ENCODE measurements around the gene HOXC11.
A peak's percentile ranks its signal among the peaks of the same experiment; 100 is the strongest.

Gene HOXC11

GRCh38 chr12:53975064-53975471, 2.1 kb downstream of the HOXC11 start:
- DNase-seq, result no peak

- DNase-seq, result no peak
These were observed 2.7 kb downstream of the HOXC11 start for GRCh38 chr12:53975479-53976152.

- no peak for DNase-seq
These were observed 3.4 kb downstream of the HOXC11 start for GRCh38 chr12:53976172-53976822.

GRCh38 chr12:53976823-53977595, 4.1 kb downstream of the HOXC11 start:
- DNase-seq, result no peak

- DNase-seq, result no peak
These were observed 4.9 kb downstream of the HOXC11 start for GRCh38 chr12:53977596-53978445.

GRCh38 chr12:53978477-53979356, 5.8 kb downstream of the HOXC11 start:
- no peak for DNase-seq

GRCh38 chr12:53980104-53980801, 7.3 kb downstream of the HOXC11 start:
- no peak for DNase-seq

- DNase-seq, result no peak
These were observed 8.0 kb downstream of the HOXC11 start for GRCh38 chr12:53980802-53981496.

GRCh38 chr12:53981634-53982565, 9.0 kb downstream of the HOXC11 start:
- DNase-seq, result no peak

- no peak for DNase-seq
These were observed 10.0 kb downstream of the HOXC11 start for GRCh38 chr12:53982648-53983567.

GRCh38 chr12:53983568-53983949, 10.6 kb downstream of the HOXC11 start:
- DNase-seq, result no peak

- no peak for DNase-seq
These were observed 11.1 kb downstream of the HOXC11 start for GRCh38 chr12:53983950-53984572.

GRCh38 chr12:53984901-53985691, 12.2 kb downstream of the HOXC11 start, which contains the start of gene HOXC10:
Gene HOXC10 (plus strand): TSS chr12:53985146. CDS start chr12:53985260, 114 bp downstream.
- peak; percentile 78 for DNase-seq

- DNase-seq, result no peak
These were observed 12.7 kb downstream of the HOXC11 start for GRCh38 chr12:53985692-53985993.

GRCh38 chr12:53985994-53986685, 13.2 kb downstream of the HOXC11 start:
- DNase-seq, result no peak

All from activated T-cell treated with anti-CD3 and anti-CD28 coated beads for 4 hours (primary cell).